GM12872 (cell line): ENCODE data around the gene GTF3C5.

Source experiments
- CTCF ChIP-seq: IDR thresholded peaks from 3 replicates; pipeline ENCODE4 v1.5.1; 2011; ENCODE audit warnings: low read depth, mild to moderate bottlenecking, low read length, moderate library complexity; ENCODE audit not compliant: insufficient read depth

GTF3C5 gene

DNA sequence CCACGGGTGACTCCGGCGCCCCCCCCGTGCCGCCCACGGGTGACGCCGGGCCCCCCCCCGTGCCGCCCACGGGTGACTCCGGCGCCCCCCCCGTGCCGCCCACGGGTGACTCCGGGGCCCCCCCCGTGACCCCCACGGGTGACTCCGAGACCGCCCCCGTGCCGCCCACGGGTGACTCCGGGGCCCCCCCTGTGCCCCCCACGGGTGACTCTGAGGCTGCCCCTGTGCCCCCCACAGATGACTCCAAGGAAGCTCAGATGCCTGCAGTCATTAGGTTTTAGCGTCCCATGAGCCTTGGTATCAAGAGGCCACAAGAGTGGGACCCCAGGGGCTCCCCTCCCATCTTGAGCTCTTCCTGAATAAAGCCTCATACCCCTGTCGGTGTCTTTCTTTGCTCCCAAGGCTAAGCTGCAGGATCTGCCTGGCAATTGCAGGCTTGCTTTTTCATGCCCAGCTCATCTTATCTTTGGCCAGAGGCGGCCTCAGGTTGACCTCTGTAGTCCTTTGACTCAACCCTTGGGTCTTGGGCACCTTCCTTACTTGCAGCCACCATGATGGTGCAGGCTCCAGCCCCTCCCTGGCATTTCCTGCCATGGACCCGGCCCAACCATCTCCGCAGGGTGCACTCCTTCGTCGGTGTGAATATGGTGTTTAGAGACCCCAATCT lies 40.8 kb downstream of the GTF3C5 start:
- TF ChIP-seq CTCF, result no peak

GRCh38 chr9:133073086-133074014 lies 42.6 kb downstream of the GTF3C5 start:
- TF ChIP-seq CTCF, result no peak

GRCh38 chr9:133074111-133074651 lies 43.4 kb downstream of the GTF3C5 start:
- no peak for TF ChIP-seq CTCF

GRCh38 chr9:133075925-133076630 lies 45.3 kb downstream of the GTF3C5 start:
- TF ChIP-seq CTCF, result no peak

DNA sequence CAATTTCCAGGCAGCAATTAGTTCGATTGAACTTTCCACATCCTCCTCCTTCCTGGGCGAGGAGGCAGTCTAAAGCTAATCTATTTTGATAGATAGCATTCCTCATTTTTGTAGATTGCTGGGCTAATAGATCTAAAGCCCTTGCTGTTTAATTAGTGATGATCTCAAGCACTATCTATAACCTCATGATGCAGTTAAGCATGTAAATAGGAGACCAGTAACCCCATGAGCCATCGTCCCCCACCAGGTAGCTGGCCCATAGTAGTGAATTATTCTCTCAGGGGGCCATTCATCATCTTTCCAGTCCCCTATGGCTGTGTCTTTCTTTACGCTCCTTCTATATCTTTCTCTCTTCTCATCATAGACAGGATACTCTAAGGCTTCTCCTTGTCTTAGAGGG lies 45.9 kb downstream of the GTF3C5 start:
- TF ChIP-seq CTCF, result no peak

- TF ChIP-seq CTCF, result no peak
Observed at GRCh38 chr9:133078486-133078885, 47.7 kb downstream of the GTF3C5 start.

DNA sequence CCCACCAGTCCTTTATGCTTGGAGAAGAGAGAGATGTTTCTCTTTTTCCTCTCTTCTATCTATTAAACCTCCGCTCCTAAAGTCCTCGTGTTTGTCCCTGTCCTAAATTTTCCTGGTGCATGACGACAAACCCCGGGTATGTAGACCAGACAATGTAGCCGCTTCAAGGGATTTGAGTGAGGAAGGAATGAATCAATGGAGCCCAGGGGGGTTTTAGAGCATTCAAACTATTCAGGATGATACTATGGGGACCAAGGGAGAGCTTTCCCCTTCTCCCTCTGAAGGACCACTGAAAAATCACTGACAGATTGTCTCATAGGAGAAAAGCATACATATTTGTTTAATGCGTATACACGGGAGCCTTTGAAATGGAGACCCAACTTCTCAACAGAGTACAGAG lies 49.4 kb downstream of the GTF3C5 start:
- TF ChIP-seq CTCF, result no peak
